22Rv1 (cell line): ENCODE results near the gene SH2D3A.
"Not testable (repeated sequence)": the region's sequence is repeated elsewhere in the genome, so short reads cannot be mapped to it uniquely, and the experiment has no call there.

Source experiments
- ZFX ChIP-seq: fragments of 450-650 bp; IDR thresholded peaks from 2 replicates; pipeline ENCODE4 v1.6.1; 2017; ENCODE audit warnings: antibody characterized with exemption, borderline replicate concordance
- TF ChIP-seq, protein P1 (sequence below): fragments of 450-650 bp; IDR thresholded peaks from 2 replicates; pipeline ENCODE4 v1.5.1; 2017; ENCODE audit warnings: mild to moderate bottlenecking

DNA sequence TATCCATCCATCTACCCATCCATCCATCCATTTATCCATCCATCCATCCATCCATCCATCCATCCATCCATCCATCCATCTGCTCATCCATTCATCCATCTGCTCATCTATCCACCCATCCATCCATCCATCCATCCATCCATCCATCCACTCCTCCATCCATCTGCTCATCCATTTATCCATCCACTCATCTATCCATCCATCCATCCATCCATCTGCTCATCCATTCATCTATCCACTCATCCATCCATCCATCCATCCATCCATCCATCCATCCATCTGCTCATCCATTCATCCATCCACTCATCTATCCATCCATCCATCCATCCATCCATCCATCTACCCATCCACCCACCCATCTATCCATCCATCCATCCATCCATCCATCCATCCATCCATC lies 8.8 kb upstream of the SH2D3A start:
- TF ChIP-seq, protein P1, sequence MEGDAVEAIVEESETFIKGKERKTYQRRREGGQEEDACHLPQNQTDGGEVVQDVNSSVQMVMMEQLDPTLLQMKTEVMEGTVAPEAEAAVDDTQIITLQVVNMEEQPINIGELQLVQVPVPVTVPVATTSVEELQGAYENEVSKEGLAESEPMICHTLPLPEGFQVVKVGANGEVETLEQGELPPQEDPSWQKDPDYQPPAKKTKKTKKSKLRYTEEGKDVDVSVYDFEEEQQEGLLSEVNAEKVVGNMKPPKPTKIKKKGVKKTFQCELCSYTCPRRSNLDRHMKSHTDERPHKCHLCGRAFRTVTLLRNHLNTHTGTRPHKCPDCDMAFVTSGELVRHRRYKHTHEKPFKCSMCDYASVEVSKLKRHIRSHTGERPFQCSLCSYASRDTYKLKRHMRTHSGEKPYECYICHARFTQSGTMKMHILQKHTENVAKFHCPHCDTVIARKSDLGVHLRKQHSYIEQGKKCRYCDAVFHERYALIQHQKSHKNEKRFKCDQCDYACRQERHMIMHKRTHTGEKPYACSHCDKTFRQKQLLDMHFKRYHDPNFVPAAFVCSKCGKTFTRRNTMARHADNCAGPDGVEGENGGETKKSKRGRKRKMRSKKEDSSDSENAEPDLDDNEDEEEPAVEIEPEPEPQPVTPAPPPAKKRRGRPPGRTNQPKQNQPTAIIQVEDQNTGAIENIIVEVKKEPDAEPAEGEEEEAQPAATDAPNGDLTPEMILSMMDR: not testable (repeated sequence)
- not testable (repeated sequence) for TF ChIP-seq ZFX
